Stimulated activated naive CD4-positive, alpha-beta T cell (primary cell): ENCODE data around the gene SAMHD1.
"Not testable (repeated sequence)": the region's sequence is repeated elsewhere in the genome, so short reads cannot be mapped to it uniquely, and the experiment has no call there.

ENCODE experiments used
- DNase-seq, 6 experiments: peaks; one replicate each; lab custom pipeline; 2025; lab: John Stamatoyannopoulos, UW

Gene SAMHD1

GRCh38 chr20:36951198-36951978 is at the start of gene SAMHD1:
Gene SAMHD1 (minus strand): TSS chr20:36951708. CDS start chr20:36951643, 65 bp downstream.
- DNase-seq, result peak; percentile 61 to 83 (median 76)

- DNase-seq, result not testable (repeated sequence)
Observed at GRCh38 chr20:37000171-37000570, 48.7 kb upstream of the SAMHD1 start.

- DNase-seq, result peak in 5 of 6 experiments; percentile 7 to 79 (median 66)
Observed at GRCh38 chr20:36998652-36999051, 47.1 kb upstream of the SAMHD1 start.

GRCh38 chr20:36997121-36997520 is 45.6 kb upstream of the SAMHD1 start:
- no peak for DNase-seq

- DNase-seq, result not testable (repeated sequence)
Observed at GRCh38 chr20:36994221-36994620, 42.7 kb upstream of the SAMHD1 start.

GRCh38 chr20:36992802-36993334 is 41.4 kb upstream of the SAMHD1 start:
- no peak for DNase-seq

- no peak for DNase-seq
Observed at GRCh38 chr20:36991703-36992102, 40.2 kb upstream of the SAMHD1 start.

- no peak for DNase-seq
Observed at GRCh38 chr20:36989797-36990196, 38.3 kb upstream of the SAMHD1 start.

GRCh38 chr20:36988494-36988966 is 37.0 kb upstream of the SAMHD1 start:
- DNase-seq, result peak in 3 of 6 experiments; percentile 57 to 66 (median 60)

GRCh38 chr20:36984257-36984638 is 32.7 kb upstream of the SAMHD1 start:
- DNase-seq, result no peak

GRCh38 chr20:36975099-36975818 is 23.8 kb upstream of the SAMHD1 start:
- peak; percentile 49 to 89 (median 80) for DNase-seq

GRCh38 chr20:36974660-36975059 is 23.2 kb upstream of the SAMHD1 start:
- peak in 4 of 6 experiments; percentile 12 to 72 (median 16) for DNase-seq

- DNase-seq, result no peak
Observed at GRCh38 chr20:36971103-36971502, 19.6 kb upstream of the SAMHD1 start.

GRCh38 chr20:36969478-36970186 is 18.1 kb upstream of the SAMHD1 start:
- peak in 5 of 6 experiments; percentile 14 to 63 (median 33) for DNase-seq

- DNase-seq, result no peak
Observed at GRCh38 chr20:36969051-36969450, 17.5 kb upstream of the SAMHD1 start.

GRCh38 chr20:36967636-36968035 is 16.1 kb upstream of the SAMHD1 start:
- peak in 5 of 6 experiments; percentile 17 to 61 (median 34) for DNase-seq

- not testable (repeated sequence) for DNase-seq
Observed at GRCh38 chr20:36966965-36967364, 15.5 kb upstream of the SAMHD1 start.

GRCh38 chr20:36962354-36962941 is 10.9 kb upstream of the SAMHD1 start:
- not testable (repeated sequence) for DNase-seq

GRCh38 chr20:36959242-36959641 is 7.7 kb upstream of the SAMHD1 start:
- no peak for DNase-seq

GRCh38 chr20:36957875-36958667 is 6.6 kb upstream of the SAMHD1 start:
- DNase-seq, result no peak

GRCh38 chr20:36956674-36957073 is 5.2 kb upstream of the SAMHD1 start:
- DNase-seq, result no peak
